NCI-H1930 (cell line): ENCODE results near the gene TGFA.

Source experiments
- DNase-seq, 2 experiments: peaks; one replicate each; lab custom pipeline; 2025; lab: John Stamatoyannopoulos, UW

The TGFA gene

DNA sequence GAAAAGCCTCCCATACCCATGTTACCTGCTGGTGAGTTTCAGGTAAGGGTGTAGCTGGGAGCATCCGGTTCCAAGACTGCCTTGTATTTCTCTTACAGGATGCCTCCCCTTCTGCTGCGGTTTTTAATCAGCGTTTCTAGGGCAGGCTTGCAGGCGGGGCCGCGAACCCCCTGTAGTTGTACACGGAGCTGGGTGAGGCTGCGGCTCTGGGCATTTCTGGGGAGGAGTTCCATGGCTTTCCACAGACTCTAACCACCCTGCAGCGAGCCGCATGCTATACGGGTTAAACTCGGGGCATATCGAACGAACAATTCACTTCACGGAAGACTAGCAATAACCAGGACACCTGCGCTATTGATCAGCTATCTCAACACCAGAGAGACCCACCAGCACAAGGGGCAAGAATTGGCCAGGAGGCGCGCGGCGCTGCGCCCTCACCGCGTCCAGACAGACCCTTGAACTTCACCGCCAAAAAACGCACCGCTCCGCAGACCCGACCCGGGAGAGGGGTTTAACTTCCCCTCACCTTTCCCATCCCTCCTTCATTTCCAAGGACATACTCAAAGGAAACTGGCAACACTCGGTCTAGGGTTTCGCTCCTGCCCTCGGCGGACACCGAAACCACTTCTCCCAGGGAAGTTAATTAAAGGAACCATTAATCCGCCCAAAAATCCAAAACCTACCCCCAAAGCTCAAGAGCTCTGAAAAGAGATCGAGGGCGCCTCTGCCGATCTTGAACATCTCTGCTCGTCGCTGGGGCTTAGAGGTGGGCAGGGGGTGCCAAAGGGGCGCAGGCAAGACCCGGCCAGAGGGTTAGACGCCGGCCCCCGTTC is 909 bp downstream of the TGFA start:
- no peak for DNase-seq

GRCh38 chr2:70551167-70551566 is 2.5 kb downstream of the TGFA start:
- no peak for DNase-seq

DNA sequence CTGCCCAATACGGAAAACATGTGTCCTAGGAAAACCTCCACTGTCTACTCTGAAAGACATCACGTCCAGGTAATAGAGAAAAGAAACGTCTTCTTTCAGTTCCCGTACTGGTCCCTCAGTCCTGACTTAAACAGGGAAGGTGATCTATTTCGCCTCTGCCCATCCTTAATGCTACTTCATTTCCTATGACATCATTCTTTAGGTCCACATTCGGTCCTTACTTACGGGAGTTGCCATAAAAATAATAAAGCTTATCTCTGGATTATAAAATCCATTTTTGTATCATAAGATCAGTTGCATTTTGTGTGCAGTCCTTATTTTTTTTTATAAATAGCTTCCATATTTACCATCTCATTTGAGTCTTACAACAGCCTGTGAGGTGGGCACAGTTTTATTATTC is 3.7 kb downstream of the TGFA start:
- DNase-seq: no peak

- DNase-seq: no peak
Measured at GRCh38 chr2:70549064-70549710, 4.4 kb downstream of the TGFA start.

- no peak for DNase-seq
Measured at GRCh38 chr2:70548233-70548632, 5.4 kb downstream of the TGFA start.

DNA sequence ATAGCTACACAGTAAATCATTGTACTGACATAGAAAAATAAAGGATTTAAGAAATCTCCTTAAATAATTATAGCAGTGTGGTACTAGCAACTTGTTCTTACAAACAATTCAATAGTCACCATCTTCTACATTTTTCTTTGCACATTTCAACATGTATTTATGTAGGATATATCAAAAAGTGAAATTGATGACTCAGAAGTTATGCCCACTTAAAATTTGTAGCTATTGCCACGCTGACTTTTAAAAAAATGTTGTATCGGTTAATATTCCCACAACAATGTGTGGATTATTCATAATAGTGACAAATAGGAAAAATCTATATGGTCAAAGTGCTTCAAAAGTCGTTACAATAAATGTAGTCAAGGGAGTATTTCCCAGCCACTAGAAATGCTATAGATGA is 6.7 kb downstream of the TGFA start:
- no peak for DNase-seq

DNA sequence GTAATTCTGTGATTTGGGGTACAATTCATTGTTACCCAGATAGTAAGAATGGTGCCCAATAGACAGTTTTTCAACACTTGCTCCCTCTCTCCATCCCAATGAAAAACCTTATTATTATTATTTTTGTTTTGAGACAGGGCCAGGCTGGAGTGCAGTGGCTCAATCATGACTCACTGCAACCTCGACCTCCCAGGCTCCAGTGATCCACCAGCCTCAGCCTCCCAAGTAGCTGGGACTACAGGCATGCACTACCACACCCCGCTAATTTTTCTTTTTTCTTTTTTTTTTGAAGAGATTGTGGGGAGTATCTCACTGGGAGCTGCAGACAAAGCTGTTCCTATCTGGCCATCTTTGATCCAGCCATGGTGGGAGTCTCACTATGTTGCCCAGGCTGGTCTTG is 7.2 kb downstream of the TGFA start:
- DNase-seq: no peak

DNA sequence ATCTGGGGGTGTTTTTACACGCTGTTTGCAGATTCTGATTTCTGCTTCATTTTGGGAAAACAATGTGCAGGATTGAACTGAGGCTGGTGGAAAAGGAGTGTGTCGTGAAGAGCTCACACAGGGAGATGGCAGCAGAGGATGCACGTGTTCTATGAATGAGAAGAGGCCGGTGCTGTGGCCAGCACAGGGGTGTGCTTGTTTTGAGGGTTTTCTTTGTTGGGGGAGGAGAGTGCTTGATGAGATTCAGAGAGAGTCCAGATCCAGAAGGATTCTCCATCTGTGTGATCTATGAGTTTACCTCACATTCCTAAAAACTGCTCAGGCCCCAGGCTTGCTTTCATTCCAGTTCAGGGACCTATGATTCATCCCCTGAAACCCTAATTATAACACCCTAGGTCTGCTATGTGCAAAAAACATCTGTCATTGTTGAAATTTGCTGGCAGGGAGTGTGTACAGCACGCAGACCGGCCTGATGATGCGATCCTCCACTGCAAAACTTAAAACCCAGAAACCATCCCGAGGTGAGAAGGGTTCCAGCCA is 12.1 kb downstream of the TGFA start:
- no peak for DNase-seq

DNA sequence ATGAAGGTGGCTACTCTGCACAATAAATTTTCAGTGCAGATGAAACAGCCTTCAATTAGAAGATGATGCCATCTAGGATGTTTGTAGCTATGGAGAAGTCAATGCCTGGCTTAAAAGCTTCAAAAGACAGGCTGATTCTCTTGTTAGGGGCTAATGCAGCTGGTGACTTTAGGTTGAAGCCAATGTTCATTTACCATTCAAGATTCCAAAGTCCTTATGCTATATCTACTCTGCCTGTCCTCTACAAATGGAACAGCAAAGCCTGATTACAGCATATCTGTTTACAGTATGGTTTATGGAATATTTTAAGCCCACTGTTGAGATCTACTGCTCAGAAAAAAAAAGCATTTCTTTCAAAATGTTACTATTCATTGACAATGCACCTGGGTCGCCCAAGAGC is 15.8 kb downstream of the TGFA start:
- no peak for DNase-seq

DNA sequence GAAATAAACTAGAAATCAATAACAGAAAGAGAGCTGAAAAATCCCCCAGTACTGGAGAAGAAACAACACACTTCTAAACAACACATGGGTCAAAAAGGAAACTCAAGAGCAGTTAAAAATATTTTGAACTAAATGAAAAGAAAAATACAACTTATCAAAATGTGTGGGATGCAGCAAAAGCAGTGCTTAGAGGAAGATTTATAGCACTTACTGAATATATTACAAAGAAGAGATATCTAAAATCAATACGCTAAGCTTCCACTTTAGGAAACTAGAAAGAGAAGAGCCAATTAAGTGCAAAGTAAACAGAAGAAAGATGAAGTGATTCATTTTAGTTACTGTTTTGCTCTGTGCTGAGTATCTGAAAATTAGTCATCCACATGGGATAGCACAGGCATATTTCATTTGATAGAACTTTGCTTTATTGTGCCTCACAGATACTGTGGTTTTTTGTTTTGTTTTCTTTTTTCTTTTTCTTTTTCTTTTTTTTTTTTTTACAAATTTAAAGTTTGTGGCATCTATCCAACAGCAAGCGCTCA is 17.0 kb downstream of the TGFA start:
- no peak for DNase-seq

GRCh38 chr2:70535573-70535972 is 18.1 kb downstream of the TGFA start:
- DNase-seq: no peak

GRCh38 chr2:70534183-70534836 is 19.3 kb downstream of the TGFA start:
- DNase-seq: no peak

DNA sequence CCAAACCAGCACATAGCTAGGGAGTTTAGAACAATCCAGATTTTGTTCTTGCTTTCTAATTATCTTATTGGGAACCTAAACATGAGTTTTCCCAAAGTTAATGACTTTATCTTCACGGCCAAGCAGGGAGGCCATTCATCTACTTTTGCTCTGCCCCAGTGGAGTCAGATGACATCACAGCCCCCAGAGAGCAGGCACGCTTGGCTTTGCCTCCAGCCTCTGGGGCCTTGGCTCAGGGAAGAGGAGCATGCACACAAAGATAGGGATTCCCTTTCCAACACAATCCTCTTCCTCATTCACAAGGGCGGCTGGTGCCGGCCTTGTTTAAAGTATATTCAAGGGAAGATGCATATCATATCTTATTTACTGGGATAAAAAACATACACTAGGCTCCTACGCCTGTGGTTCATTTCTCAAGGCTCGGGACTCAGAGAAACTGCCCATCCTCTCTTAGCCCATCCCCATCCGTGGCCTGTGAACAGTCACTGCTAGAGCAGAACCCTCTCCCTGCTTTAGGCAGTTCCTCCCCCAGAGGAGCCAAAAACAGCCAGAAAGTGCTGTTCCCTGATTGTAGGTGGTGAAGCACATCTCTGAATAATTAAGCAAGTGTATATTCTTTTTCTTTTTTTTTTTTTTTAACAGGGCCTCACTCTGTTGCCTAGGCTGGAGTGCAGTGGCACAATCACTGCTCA is 21.2 kb downstream of the TGFA start:
- no peak for DNase-seq

DNA sequence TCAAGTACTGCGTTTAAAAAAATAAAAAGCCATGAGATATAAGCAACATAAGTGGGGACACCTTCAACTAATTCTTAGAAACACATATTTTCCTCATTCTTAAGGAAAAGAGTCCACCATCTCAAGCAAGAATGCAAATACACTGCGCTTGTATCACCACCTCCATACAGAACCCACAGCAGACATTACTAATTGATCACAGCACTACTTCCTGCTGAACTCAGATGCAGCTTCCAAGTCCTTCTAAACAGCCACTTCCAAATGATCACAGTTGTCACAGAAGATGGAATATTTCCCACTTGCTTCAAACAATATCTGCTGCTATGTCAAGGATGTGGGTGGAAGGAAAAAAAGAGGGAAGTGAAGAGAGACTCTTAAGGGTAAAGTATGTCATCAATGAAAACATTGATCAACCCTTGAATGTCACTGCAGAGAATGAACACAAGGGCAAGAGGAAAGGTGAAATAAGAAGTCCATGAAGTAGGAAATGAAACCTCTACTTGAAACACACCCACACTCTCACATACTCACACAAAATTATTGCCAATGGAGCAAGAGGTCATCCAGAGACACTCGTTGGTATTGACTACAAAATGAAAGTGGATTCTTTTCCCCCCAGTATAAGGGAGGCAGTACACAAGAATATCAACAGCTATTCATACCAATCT is 22.1 kb downstream of the TGFA start:
- DNase-seq: no peak

GRCh38 chr2:70529610-70530009 is 24.0 kb downstream of the TGFA start:
- DNase-seq: no peak

DNA sequence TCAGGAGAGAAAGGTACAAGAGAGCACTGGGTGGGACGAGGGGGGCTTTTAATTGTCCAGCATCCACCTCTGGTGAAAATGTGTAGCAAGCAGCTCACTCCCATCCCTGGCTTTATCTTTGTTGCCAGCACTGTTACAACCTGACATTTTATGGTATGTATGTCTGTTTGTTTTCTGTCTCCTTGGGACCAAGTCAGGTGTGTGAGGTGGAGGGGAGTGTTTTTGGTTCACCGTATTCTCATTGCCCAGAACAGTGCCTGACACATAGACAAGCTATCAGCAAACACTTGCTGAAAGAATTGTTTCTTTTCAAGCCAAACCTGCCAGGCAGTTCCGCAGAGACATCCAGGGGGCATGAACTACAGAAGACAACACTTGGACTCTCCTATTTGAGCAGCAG is 24.7 kb downstream of the TGFA start:
- no peak for DNase-seq

- DNase-seq: no peak
Measured at GRCh38 chr2:70528276-70528675, 25.4 kb downstream of the TGFA start.

- no peak for DNase-seq
Measured at GRCh38 chr2:70527447-70528080, 26.1 kb downstream of the TGFA start.

DNA sequence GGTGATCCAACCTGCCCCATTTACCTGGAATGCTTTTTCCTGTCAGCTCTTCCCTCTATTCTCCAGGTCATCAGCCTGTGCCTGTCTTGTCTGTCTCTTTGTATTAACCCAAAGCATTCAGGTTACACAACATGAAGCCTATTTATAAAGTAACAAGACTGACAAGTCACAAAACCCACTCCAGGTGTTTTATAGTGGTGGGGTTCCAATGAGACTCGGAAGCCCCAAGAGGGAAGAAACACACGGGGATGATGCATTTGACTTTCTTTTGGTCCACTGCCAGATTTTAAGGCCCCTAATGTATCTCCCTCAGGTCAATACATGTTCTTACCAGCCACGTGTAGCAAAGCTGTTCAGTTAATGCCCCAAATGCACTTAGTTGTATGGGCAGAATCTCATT is 27.5 kb downstream of the TGFA start:
- DNase-seq: no peak

DNA sequence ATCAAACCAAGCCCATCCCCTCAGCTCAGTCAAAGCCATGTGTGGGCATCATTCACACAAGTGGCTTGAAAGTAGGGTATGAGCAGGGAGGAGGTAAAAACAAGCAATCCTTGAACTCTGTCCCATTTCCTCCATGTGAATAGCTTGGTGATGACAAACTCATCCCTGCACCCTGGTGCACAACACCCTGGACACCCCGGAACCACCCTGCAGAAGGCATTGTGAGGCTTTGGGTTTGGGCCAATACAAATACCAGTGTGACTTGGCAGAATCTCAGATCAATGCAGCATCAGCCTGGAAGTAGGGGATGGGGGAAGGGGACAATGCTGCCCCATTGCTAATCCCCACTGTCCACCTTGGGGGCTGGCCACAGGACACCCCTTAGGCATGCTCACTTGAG is 28.6 kb downstream of the TGFA start:
- DNase-seq: no peak
